AG09319 (cell line): Measurements from ENCODE around the gene NEK1.

Experiments used
- DNase-seq: peaks from one replicate; pipeline ENCODE4 v3.0.0-alpha.2; 2010; ENCODE audit warnings: low read depth; ENCODE audit errors: extremely low read depth
- TF ChIP-seq, protein P1 (sequence below): IDR thresholded peaks from 2 replicates; pipeline ENCODE4 v1.5.1; 2011; ENCODE audit warnings: low read depth, mild to moderate bottlenecking, inconsistent platforms, low read length, moderate library complexity

NEK1 gene

DNA sequence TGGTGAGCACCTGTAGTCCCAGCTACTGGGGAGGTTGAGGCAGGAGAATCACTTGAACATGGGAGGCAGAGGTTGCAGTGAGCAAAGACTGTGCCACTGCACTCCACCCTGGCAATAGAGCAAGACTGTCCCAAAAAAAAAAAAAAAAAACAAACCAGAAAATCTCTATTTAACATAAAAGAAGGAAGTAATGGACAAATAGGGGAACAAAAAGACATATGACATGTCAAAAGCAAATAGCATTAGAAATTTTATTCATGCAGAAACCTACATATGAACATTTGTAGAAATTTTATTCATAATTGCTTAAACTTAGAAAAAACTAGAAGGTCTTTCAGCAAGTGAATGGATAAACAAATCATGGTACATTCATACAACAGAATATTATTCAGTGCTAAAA, 244.6 kb downstream of the NEK1 start:
- TF ChIP-seq, protein P1, sequence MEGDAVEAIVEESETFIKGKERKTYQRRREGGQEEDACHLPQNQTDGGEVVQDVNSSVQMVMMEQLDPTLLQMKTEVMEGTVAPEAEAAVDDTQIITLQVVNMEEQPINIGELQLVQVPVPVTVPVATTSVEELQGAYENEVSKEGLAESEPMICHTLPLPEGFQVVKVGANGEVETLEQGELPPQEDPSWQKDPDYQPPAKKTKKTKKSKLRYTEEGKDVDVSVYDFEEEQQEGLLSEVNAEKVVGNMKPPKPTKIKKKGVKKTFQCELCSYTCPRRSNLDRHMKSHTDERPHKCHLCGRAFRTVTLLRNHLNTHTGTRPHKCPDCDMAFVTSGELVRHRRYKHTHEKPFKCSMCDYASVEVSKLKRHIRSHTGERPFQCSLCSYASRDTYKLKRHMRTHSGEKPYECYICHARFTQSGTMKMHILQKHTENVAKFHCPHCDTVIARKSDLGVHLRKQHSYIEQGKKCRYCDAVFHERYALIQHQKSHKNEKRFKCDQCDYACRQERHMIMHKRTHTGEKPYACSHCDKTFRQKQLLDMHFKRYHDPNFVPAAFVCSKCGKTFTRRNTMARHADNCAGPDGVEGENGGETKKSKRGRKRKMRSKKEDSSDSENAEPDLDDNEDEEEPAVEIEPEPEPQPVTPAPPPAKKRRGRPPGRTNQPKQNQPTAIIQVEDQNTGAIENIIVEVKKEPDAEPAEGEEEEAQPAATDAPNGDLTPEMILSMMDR, result no peak
- DNase-seq, result no peak

DNA sequence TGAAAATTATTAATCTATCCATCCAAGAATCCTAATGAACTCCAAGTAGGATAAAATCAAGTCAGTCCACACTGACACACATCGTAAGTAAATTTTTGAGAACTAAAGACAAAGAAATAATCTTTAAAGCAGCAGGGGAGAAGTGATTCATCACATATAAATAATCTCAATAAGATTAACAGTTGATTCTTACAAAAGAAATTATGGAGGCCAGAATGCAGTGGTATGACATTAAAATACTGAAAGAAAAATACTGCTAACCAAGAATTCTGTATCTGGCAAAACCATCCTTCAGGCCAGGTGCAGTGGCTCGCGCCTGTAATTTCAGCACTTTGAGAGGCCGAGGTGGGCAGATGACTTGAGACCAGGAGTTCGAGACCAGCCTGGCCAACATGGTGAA, 245.6 kb downstream of the NEK1 start:
- TF ChIP-seq, protein P1, result no peak
- DNase-seq, result no peak

DNA sequence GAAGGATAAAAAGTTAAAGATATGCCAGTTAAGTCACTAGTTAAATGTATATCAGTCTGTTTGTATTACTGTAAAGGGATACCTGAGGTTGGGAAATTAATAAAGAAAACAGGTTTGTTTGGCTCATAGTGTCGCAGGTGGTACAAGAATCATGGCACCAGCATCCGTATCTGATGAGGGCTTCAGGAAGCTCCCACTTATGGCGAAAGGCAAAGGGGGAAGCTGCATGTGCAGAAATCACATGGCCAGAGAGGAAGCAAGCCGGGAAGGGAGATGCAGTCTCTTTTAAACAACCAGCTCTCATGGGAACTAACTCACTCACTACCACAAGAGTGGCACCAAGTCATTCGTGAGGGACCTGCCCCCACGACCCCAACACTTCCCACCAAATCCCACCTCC, 249.8 kb downstream of the NEK1 start:
- no peak for DNase-seq

DNA sequence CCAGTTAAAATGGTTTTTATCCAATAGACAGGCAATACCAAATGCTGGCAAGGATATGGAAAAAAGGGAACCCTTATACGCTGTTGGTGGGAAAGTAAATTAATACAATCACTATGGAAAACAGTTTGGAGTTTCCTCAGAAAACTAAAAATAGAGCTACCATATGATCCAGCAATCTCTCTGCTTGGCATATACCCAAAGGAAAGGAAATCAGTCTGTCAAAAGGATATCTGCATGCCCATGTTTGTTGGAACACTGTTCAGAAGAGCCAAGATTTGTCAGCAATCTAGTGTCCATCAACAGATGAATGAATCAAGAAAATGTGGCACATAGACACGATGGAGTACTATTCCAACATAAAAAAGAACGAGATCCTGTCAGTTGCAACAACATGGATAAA, 250.6 kb downstream of the NEK1 start:
- TF ChIP-seq, protein P1, result no peak
- no peak for DNase-seq

More for the DNA sequence above, 249.8 kb downstream of the NEK1 start:
- TF ChIP-seq, protein P1, result no peak

DNA sequence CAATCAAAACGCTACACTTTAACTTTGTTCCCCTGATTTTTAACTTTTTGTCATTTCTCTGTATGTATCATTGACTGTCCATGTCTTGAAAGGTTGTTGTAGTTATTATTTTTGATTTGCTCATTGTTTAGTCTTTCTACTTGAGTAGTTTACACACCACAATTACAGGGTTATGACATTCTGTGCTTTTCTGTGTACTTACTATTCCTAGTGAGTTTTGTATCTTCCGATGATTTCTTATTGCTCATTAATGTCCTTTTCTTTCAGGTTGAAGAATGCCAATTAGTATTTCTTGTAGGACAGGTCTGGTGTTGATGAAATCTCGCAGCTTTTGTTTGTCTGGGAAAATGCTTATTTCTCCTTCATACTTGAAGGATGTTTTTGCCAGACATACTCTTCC, 252.4 kb downstream of the NEK1 start:
- TF ChIP-seq, protein P1, result no peak
- no peak for DNase-seq

DNA sequence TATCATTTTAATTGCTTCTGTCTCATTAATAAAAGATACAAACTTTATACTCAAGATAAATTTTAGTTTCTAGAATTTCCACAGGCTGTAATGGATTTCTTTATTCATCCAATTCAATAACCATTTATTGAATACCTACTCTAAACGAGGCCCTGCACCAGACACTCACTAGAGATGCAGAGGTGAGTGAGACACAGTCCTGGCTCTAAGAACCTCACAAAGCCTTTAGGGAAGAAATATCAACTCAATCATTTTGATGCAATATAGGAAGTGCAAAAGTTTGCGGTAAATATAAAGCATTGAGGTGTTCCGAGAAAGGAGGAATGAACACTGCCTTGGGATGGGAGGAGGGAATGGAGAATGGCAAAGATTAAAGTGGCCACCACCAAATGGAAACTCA, 260.0 kb downstream of the NEK1 start:
- TF ChIP-seq, protein P1, result no peak
- no peak for DNase-seq

DNA sequence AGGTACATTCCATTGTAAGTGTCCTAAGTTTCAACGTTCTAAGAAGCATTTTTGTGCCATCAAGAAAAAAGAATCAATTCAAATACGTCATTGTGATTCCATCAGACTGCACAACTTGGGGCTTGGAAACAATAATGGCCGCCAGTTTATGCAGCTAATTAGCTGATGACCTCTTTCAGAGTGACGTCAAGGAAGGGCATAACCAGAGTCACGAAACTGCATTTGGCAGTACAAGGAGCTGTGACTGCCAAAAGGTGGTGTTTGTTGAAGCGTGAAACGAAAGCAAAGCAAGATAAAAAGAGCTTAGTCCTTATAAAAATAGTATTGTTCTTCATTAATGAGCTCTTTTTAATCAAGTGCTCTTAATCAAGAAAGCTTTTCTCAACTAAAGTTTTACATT, 260.5 kb downstream of the NEK1 start:
- TF ChIP-seq, protein P1, result no peak
- DNase-seq, result no peak
